ENCODE data around the gene CARD16.
A peak's percentile ranks its signal among the peaks of the same experiment; 100 is the strongest.
"Not testable (repeated sequence)": the region's sequence is repeated elsewhere in the genome, so short reads cannot be mapped to it uniquely, and the experiment has no call there.

The CARD16 gene

GRCh38 chr11:105049481-105049880 lies 4.3 kb upstream of the CARD16 start:
- DNase-seq (ENCODE audit: low spot score): no peak

- no peak for DNase-seq (ENCODE audit: low spot score)
Measured at GRCh38 chr11:105046898-105047579, 1.9 kb upstream of the CARD16 start.

GRCh38 chr11:105045676-105046296 lies 651 bp upstream of the CARD16 start:
- DNase-seq (ENCODE audit: low spot score): no peak

GRCh38 chr11:105042178-105042577 lies 3.0 kb downstream of the CARD16 start:
- no peak for DNase-seq (ENCODE audit: low spot score)

GRCh38 chr11:105040703-105041102 lies 4.4 kb downstream of the CARD16 start:
- DNase-seq (ENCODE audit: low spot score): no peak

- peak; percentile 66 for DNase-seq (ENCODE audit: low spot score)
Measured at GRCh38 chr11:105034813-105035620, 10.1 kb downstream of the CARD16 start, which contains the start of gene CASP1. Gene CASP1 (minus strand): TSS chr11:105035144. CDS start chr11:105035113, 31 bp downstream.

GRCh38 chr11:105034388-105034787 lies 10.7 kb downstream of the CARD16 start:
- DNase-seq (ENCODE audit: low spot score): not testable (repeated sequence)

GRCh38 chr11:105033781-105034180 lies 11.4 kb downstream of the CARD16 start:
- no peak for DNase-seq (ENCODE audit: low spot score)

- no peak for DNase-seq (ENCODE audit: low spot score)
Measured at GRCh38 chr11:105033343-105033742, 11.8 kb downstream of the CARD16 start.

GRCh38 chr11:105032495-105032894 lies 12.6 kb downstream of the CARD16 start:
- DNase-seq (ENCODE audit: low spot score): peak; percentile 49

- DNase-seq (ENCODE audit: low spot score): no peak
Measured at GRCh38 chr11:105027678-105028077, 17.5 kb downstream of the CARD16 start.

- no peak for DNase-seq (ENCODE audit: low spot score)
Measured at GRCh38 chr11:105024394-105024793, 20.7 kb downstream of the CARD16 start.

- peak; percentile 55 for DNase-seq (ENCODE audit: low spot score)
Measured at GRCh38 chr11:105023003-105023402, 22.1 kb downstream of the CARD16 start, which contains the start of gene CASP5. Gene CASP5 (minus strand): TSS chr11:105023168. CDS start chr11:105023136, 32 bp downstream.

- DNase-seq (ENCODE audit: low spot score): no peak
Measured at GRCh38 chr11:105022527-105022926, 22.6 kb downstream of the CARD16 start.

GRCh38 chr11:105007463-105007862 lies 37.7 kb downstream of the CARD16 start:
- no peak for DNase-seq (ENCODE audit: low spot score)

- DNase-seq (ENCODE audit: low spot score): no peak
Measured at GRCh38 chr11:105005451-105005845, 39.7 kb downstream of the CARD16 start.

GRCh38 chr11:105004021-105004420 lies 41.1 kb downstream of the CARD16 start:
- no peak for DNase-seq (ENCODE audit: low spot score)

GRCh38 chr11:105003151-105003550 lies 42.0 kb downstream of the CARD16 start:
- no peak for DNase-seq (ENCODE audit: low spot score)

- DNase-seq (ENCODE audit: low spot score): no peak
Measured at GRCh38 chr11:105000797-105001196, 44.3 kb downstream of the CARD16 start.

GRCh38 chr11:105000167-105000566 lies 45.0 kb downstream of the CARD16 start:
- DNase-seq (ENCODE audit: low spot score): no peak

GRCh38 chr11:104999721-105000120 lies 45.4 kb downstream of the CARD16 start:
- DNase-seq (ENCODE audit: low spot score): no peak

- DNase-seq (ENCODE audit: low spot score): no peak
Measured at GRCh38 chr11:104997288-104997687, 47.8 kb downstream of the CARD16 start.

- DNase-seq (ENCODE audit: low spot score): no peak
Measured at GRCh38 chr11:104995001-104995408, 50.1 kb downstream of the CARD16 start.

Measured in pons (tissue), 1 donor.